ENCODE results near the gene TTF2.
"Not testable (repeated sequence)": the region's sequence is repeated elsewhere in the genome, so short reads cannot be mapped to it uniquely, and the experiment has no call there.

The TTF2 gene

DNA sequence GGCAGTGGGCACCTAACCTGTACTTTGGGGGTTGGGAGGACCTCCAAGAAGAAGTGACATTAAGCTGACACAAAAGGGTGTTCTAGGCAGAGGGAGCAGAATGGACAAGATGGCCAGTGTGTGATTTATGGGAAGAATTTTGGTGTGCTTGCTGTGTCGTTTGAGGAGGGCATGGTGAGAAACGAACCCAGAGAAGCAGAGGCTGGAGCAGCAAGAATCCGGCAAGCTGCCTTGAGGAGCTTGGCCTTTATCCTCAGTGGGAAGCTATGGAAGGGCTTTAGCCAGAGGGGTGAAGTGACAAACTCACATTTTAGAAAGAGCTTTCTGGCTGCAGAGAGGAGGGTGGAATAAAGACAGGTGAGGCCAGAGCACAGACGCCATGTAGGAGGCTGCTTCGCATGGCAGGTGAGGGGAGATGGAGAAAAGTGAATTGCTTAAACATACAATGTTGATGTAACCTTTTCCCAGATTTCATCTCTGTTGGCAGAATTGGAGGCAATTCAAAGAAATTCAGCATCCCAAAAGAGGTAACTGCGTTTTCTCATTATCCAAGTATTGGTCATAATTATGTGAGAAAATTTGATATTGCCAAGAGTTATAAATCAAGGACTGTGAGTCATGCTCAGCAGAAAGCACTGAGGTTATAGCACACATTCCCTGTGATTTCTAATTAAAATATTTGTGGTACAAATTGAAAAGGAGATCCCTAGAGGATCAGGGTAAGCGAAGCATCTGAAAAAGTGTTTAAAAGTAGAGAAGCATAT, 34.9 kb downstream of the TTF2 start:
- no peak for DNase-seq

DNA sequence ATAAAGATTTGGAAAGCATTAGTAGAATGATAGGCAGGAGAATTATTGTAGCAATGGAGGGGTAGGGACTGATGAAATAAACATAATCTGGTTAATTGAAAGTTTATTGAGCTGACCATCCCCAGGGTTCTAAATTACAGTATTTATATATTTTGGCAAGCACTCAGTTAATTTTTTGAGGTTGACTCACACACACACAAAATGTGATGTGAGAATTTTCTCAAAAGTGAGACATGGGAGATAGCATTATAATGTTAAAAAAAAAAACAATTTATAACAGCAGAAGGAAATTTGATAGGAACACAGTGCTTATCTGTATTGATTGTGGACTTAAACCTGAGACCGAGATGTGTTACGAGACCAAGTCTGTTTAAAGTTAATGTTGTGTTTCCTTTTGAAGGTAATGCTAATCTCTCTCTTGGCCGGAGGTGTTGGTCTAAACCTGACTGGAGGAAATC, 36.9 kb downstream of the TTF2 start:
- no peak for DNase-seq

GRCh38 chr1:117097443-117097842, 37.3 kb downstream of the TTF2 start:
- DNase-seq = no peak

GRCh38 chr1:117098287-117098890, 38.3 kb downstream of the TTF2 start:
- no peak for DNase-seq

DNA sequence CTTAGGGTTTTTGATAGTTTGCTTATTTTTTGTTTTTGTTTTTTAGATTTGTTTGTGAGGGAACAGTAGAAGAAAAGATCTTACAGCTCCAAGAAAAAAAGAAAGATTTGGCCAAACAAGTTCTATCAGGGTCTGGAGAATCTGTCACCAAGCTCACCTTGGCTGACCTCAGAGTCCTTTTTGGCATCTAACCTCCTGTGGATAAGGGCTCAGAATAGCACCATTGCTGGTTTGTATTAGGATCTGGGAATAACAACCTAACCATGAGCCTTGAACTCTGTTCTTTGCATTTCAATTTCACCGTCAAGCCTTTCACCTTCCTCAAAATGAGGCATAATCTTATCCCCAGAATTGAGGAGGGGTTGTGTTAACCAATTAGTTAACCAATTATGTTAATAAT, 41.2 kb downstream of the TTF2 start:
- no peak for DNase-seq

DNA sequence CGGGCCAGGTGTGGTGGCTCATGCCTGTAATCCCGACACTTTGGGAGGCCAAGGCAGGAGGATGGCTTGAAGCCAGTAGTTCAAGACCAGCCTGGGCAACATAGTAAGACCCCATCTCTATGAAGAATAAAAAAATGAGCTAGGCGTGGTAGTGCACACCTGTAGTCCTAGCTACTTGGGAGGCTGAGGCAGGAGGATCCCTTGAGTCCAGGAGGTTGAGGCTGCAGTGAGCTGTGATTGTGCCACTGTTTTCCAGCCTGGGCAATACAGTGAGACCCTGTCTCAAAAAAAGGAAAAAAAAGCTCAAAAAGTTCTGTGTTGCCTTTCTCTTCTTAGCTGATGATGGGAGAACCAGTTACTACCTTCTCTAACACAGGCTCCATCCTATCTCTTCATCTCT, 41.7 kb downstream of the TTF2 start:
- not testable (repeated sequence) for DNase-seq

- DNase-seq = no peak
Observed at GRCh38 chr1:117104986-117105385, 44.9 kb downstream of the TTF2 start.

DNA sequence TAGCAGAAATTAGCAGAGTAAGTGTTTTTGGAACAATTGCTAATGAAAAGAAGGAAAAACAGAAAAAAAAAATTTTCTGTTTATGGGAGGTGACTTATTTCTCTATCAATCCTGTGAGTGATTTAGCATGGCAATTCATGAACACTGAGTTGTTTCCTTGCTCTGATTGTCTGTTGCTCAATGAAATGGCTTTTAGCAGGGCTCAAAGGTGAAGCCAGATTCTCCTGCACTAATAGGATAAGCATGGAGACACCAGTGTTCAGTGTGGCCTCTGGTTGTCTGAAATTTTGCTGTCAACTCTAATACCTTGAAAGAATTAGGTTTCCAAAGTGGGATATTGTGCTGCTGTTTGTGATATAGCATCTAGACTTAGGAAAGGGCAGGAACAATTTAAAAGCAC, 45.6 kb downstream of the TTF2 start:
- DNase-seq = no peak

- DNase-seq = no peak
Observed at GRCh38 chr1:117106478-117106877, 46.4 kb downstream of the TTF2 start.

GRCh38 chr1:117107364-117107763, 47.2 kb downstream of the TTF2 start:
- no peak for DNase-seq

DNA sequence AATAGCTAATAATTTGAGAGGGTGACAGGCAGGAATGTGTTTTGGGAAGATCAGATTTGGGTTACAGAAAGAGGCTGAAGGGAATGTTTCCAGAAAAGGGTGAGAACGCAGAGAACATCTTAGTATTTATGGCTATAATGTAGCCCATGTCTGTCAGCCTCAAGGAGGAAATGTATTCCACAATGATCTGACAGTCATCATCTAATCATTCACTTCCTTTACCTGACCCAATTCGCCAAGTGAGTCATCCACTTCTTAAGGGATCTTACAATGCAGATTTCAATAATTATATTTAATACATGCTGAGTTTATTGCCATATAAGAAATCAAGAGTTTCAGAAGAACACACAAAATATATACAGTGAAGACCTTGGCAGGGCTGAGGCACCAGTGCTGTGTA, 50.6 kb downstream of the TTF2 start:
- DNase-seq = no peak

GRCh38 chr1:117112047-117112717, 52.1 kb downstream of the TTF2 start:
- no peak for DNase-seq

DNA sequence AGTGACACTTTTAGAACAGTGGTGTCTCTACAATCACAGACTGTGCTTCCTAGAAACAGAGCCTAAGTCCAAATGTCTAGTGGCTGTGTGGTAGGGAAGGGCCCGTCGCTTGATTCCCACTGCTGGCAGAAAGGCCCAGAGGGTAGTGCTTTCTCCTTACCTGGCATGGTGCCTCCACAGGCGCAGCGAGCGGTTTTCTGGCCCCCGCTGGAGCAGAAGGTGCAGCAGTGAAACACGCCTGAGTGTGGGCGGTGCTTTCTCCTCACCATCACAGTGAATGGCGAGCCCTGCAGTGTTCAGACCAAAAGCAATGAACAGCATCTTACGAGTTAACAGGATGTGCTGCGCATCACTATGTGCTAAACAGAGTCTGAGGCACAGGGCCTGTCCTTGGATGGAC, 53.1 kb downstream of the TTF2 start:
- no peak for DNase-seq

DNA sequence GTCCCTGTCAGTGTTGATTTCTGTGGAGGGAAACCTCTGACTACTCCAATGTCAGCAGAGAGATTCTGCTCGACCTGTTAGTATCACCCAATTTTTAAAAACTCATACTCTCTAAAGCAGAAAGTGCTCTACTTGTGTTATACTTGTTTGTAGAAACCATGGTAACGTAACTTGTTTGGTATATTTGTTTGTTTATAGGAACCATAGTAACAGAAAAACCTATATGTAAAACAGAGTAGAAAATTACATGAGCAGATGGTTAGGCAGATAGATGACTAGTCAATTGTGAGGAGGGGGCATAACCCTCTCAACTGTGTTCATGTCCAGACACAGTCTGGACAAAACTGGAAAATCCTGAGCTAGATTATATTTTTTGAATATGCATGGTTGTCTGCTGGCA, 54.8 kb downstream of the TTF2 start:
- DNase-seq = no peak

GRCh38 chr1:117116090-117116783, 56.1 kb downstream of the TTF2 start:
- no peak for DNase-seq

DNA sequence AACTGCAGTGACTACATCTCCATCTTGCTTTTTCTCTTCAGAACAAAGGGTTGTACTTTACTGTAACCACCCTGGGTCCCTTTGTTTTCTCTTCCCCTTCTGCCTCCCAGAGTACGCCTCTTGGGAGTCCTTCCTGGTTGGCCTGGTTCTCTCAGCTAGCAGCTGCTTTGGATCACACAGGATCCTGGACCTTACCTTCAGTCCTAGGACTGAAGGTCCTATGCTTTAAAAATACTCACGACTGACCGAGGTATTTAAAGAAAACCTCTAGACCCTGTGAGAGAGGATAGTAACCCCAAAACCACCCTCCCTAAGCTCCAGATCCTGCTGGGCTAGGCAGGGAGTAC, 56.6 kb downstream of the TTF2 start:
- DNase-seq = no peak

- DNase-seq = no peak
Observed at GRCh38 chr1:117117697-117118096, 57.6 kb downstream of the TTF2 start.

DNA sequence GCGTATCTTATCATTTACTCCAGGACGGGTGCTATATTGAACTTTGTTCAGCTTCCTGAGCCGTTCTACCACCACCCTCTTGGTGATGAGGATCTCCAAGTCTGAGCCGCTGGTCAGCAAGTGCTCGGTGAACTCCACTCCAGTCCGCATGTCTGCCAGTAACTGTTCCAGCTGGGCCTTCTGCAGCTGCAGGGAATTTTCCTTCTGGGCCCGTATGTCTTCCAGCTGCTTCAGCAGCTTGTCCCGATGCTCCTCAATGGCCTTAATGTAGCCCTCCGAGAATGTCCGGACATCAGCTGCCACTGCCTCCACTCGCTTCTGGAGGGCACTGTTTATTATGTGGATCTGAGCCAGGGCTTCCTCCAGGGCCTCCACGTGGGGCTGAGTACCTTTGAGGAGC, 58.0 kb downstream of the TTF2 start:
- no peak for DNase-seq

DNA sequence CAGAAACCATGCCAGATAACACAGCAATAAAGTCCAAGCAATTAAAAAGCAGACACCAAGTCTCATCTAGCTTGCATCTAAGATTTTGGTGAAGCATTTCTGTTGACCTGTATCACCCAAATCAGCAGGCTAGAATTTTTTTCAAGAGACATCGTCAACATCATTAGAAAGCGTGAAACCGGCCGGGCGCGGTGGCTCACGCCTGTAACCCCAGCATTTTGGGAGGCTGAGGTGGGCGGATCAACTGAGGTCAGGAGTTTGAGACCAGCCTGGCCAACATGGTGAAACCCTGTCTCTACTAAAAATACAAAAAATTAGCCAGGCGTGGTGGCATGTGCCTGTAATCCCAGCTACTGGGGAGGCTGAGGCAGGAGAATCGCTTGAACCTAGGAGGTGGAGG, 59.0 kb downstream of the TTF2 start:
- DNase-seq = not testable (repeated sequence)

GRCh38 chr1:117120774-117121588, 60.9 kb downstream of the TTF2 start:
- DNase-seq = no peak

DNA sequence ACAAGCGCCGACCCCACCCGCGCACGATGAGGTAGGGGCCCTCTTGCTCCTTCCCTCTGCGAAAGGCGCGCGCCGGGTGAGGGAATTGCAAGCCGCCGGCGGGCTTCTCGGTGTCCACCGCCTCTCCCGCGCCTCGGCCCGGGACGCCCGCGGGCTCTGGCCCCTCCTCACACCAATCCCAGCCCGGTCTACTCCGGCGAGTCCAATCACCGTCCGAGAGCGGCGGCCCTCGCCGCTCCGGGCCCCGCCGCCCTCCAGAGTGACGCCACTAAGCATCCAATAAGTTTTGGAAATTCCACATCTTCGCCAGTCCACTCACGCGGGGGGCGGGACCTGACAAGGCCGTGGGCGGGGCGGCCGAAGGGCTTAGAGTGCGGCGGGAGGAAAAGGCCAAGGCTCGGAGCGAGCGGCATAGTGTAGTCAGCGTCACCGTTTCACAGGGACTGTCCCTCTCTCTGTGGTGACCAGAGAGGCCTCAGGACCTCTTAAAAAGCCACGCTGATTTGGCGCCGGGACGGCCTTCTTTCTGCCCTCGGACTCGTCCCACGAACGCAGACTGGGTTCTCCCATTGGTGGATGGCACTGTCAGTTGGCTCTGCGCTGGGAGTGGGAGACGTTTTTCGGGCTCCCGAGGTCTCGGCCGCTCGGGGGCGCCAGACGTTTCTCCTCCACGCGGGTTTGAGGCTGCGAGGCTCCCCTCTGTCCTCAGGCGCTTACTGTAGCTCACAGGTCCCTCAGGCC, 61.6 kb downstream of the TTF2 start, which contains the start of gene TRIM45:
Gene TRIM45 (minus strand): TSS at position 161 of the 741 bp plus-strand sequence. CDS start 548 bp downstream, outside the sequence.
- peak; percentile 72 for DNase-seq
